ENCODE results near the gene SMAD1.
"Not testable (repeated sequence)": the region's sequence is repeated elsewhere in the genome, so short reads cannot be mapped to it uniquely, and the experiment has no call there.

The SMAD1 gene

GRCh38 chr4:145533001-145533400, 51.3 kb downstream of the SMAD1 start:
- TF ChIP-seq ZNF8 (CRISPR knock-in tag; IDR thresholded peaks at IDR 0.05): no peak
- no peak for TF ChIP-seq GLIS3 (CRISPR knock-in tag; IDR thresholded peaks at IDR 0.05)
- TF ChIP-seq ZNF565 (CRISPR knock-in tag; conservative IDR thresholded peaks at IDR 0.05; ENCODE audit: low read depth): no peak
- no peak for TF ChIP-seq ZFP30 (CRISPR knock-in tag; IDR thresholded peaks at IDR 0.05)
- no peak for TF ChIP-seq PPARA (CRISPR knock-in tag; IDR thresholded peaks at IDR 0.05; ENCODE audit: borderline replicate concordance)
- no peak for TF ChIP-seq CSRNP3 (CRISPR knock-in tag; IDR thresholded peaks at IDR 0.05)
- no peak for TF ChIP-seq BACH2 (CRISPR knock-in tag; IDR thresholded peaks at IDR 0.05; ENCODE audit: borderline replicate concordance)
- TF ChIP-seq SNAI2 (CRISPR knock-in tag; IDR thresholded peaks at IDR 0.05): no peak
- no peak for TF ChIP-seq TCF4 (CRISPR knock-in tag; IDR thresholded peaks at IDR 0.05; ENCODE audit: borderline replicate concordance)
- no peak for TF ChIP-seq TOX (CRISPR knock-in tag; IDR thresholded peaks at IDR 0.05; ENCODE audit: borderline replicate concordance)
- TF ChIP-seq RARB (CRISPR knock-in tag; IDR thresholded peaks at IDR 0.05): no peak
- ATAC-seq: no peak

- not testable (repeated sequence) for ATAC-seq
These were observed 51.8 kb downstream of the SMAD1 start for GRCh38 chr4:145533415-145533814.

GRCh38 chr4:145533961-145534360, 52.3 kb downstream of the SMAD1 start:
- no peak for TF ChIP-seq PATZ1 (CRISPR knock-in tag; IDR thresholded peaks at IDR 0.05; ENCODE audit: borderline replicate concordance)
- TF ChIP-seq RARB (CRISPR knock-in tag; IDR thresholded peaks at IDR 0.05): no peak
- TF ChIP-seq ISL1 (CRISPR knock-in tag; IDR thresholded peaks at IDR 0.05): no peak
- no peak for TF ChIP-seq ZFP3 (CRISPR knock-in tag; IDR thresholded peaks at IDR 0.05)
- no peak for TF ChIP-seq BACH2 (CRISPR knock-in tag; IDR thresholded peaks at IDR 0.05; ENCODE audit: borderline replicate concordance)
- no peak for TF ChIP-seq ZNF8 (CRISPR knock-in tag; IDR thresholded peaks at IDR 0.05)
- no peak for TF ChIP-seq POU6F1 (CRISPR knock-in tag; IDR thresholded peaks at IDR 0.05; ENCODE audit: borderline replicate concordance, low read depth)
- TF ChIP-seq TCF4 (CRISPR knock-in tag; IDR thresholded peaks at IDR 0.05; ENCODE audit: borderline replicate concordance): no peak
- TF ChIP-seq OSR1 (CRISPR knock-in tag; IDR thresholded peaks at IDR 0.05): no peak
- TF ChIP-seq ARNTL (CRISPR knock-in tag; IDR thresholded peaks at IDR 0.05; ENCODE audit: borderline replicate concordance, low read depth): no peak
- no peak for TF ChIP-seq ZNF565 (CRISPR knock-in tag; conservative IDR thresholded peaks at IDR 0.05; ENCODE audit: low read depth)
- no peak for TF ChIP-seq ZFP30 (CRISPR knock-in tag; IDR thresholded peaks at IDR 0.05)
- no peak for TF ChIP-seq TOX (CRISPR knock-in tag; IDR thresholded peaks at IDR 0.05; ENCODE audit: borderline replicate concordance)
- TF ChIP-seq TSHZ2 (CRISPR knock-in tag; IDR thresholded peaks at IDR 0.05): no peak
- TF ChIP-seq ZC3H10 (CRISPR knock-in tag; IDR thresholded peaks at IDR 0.05): no peak
- no peak for TF ChIP-seq CSRNP3 (CRISPR knock-in tag; IDR thresholded peaks at IDR 0.05)
- no peak for TF ChIP-seq GLIS3 (CRISPR knock-in tag; IDR thresholded peaks at IDR 0.05)
- TF ChIP-seq SNAI2 (CRISPR knock-in tag; IDR thresholded peaks at IDR 0.05): no peak

More at GRCh38 chr4:145533961-145534360, 52.3 kb downstream of the SMAD1 start:
- no peak for ATAC-seq
